ENCODE results near the gene DNAJC7.

DNAJC7 gene

DNA sequence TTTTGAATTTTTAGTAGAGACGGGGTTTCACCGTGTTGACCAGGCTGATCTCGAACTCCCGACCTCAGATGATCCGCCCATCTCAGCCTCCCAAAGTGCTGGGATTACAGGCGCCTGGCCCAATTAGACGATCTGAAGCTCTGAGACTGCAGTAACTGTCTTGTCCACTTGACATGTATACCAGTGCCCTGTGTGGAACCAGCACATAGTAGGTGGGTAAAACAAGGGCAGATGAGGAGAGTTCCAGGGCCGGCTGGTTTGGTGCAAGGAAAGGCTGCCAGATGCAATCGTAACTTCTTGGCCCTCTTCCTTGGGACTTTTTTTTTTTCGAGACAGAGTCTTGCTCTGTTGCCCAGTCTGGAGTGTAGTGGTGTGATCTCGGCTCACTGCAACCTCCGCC lies 30.1 kb upstream of the DNAJC7 start:
- Histone ChIP-seq H3K18ac (ENCODE audit: low read length) (no peak overlapping the region), H4K5ac (ENCODE audit: low read length) (no peak overlapping the region), H3K79me1 (ENCODE audit: low read length) (no peaks in the 10 kb centered on the region), H3K4ac (ENCODE audit: low read depth, low read length) (no peak overlapping the region), H3K27ac (ENCODE audit: low read depth, low read length) (no peak overlapping the region), H2BK15ac (replicated peaks; ENCODE audit: low read depth) (no peak overlapping the region), H3K4me1 (ENCODE audit: control insufficient read depth, low read depth, low read length) (no peaks in the 10 kb centered on the region), H2AK5ac (ENCODE audit: low read length) (no peak overlapping the region), H3K27me3 (ENCODE audit: insufficient read depth, low read length, poor library complexity) (no peaks in the 10 kb centered on the region), H3K56ac (ENCODE audit: low read length) (no peak overlapping the region), H4K8ac (ENCODE audit: low read depth, low read length) (no peak overlapping the region), H3K23ac (ENCODE audit: low read length) (no peak overlapping the region), H3K9ac (ENCODE audit: low read length) (no peak overlapping the region), H3K36me3 (ENCODE audit: control insufficient read depth, insufficient read depth, low read length) (no peaks in the 10 kb centered on the region), H2BK5ac (ENCODE audit: low read length) (no peak overlapping the region), H3K4me3 (ENCODE audit: low read length) (no peak overlapping the region), H2BK120ac (ENCODE audit: low read depth, low read length) (no peak overlapping the region), H3K4me2 (ENCODE audit: low read length) (no peak overlapping the region), H3K79me2 (ENCODE audit: control insufficient read depth, insufficient read depth, low read length) (no peaks in the 10 kb centered on the region)
- DNase-seq, result no peak
- WGBS (ENCODE audit: extremely low coverage, insufficient coverage, low lambda C conversion rate), result no CpG with 5 or more reads among the region's 12 CpGs

DNA sequence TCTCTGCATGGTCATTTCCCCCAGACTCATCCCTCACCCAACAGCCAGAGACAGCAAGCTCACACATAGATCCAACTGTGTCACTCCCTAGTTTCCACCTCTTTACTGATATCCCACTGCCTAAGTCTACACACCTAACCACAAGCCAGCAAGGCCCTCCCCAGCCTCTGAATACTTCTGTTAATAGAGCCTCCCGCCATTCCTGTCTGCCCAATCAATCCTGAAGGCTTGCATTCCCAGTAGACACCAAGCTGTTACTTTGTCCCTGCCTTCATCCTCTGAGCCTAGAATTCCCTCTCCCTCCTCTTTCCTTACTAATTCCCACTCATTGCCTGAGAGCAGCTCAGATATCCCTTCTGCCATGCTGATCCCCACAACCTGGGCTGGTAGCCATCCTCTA lies 28.5 kb upstream of the DNAJC7 start:
- Histone ChIP-seq H3K23ac (ENCODE audit: low read length) (no peak overlapping the region), H2BK15ac (replicated peaks; ENCODE audit: low read depth) (no peak overlapping the region), H3K27me3 (ENCODE audit: insufficient read depth, low read length, poor library complexity) (no peaks in the 10 kb centered on the region), H3K9ac (ENCODE audit: low read length) (no peak overlapping the region), H3K4me2 (ENCODE audit: low read length) (no peak overlapping the region), H4K5ac (ENCODE audit: low read length) (no peak overlapping the region), H2BK120ac (ENCODE audit: low read depth, low read length) (no peak overlapping the region), H3K79me2 (ENCODE audit: control insufficient read depth, insufficient read depth, low read length) (no peaks in the 10 kb centered on the region), H3K56ac (ENCODE audit: low read length) (no peak overlapping the region), H2AK5ac (ENCODE audit: low read length) (no peak overlapping the region), H4K8ac (ENCODE audit: low read depth, low read length) (no peak overlapping the region), H3K4ac (ENCODE audit: low read depth, low read length) (no peak overlapping the region), H3K18ac (ENCODE audit: low read length) (no peak overlapping the region), H3K4me3 (ENCODE audit: low read length) (no peak overlapping the region), H3K27ac (ENCODE audit: low read depth, low read length) (no peak overlapping the region), H3K79me1 (ENCODE audit: low read length) (no peaks in the 10 kb centered on the region), H3K4me1 (ENCODE audit: control insufficient read depth, low read depth, low read length) (no peaks in the 10 kb centered on the region), H2BK5ac (ENCODE audit: low read length) (no peak overlapping the region), H3K36me3 (ENCODE audit: control insufficient read depth, insufficient read depth, low read length) (no peaks in the 10 kb centered on the region)
- WGBS (ENCODE audit: extremely low coverage, insufficient coverage, low lambda C conversion rate), result no CpG with 5 or more reads among the region's 1 CpG
- DNase-seq, result no peak

GRCh38 chr17:42042598-42043319 lies 25.5 kb upstream of the DNAJC7 start:
- H3K9ac ChIP-seq (ENCODE audit: low read length), result no peak overlapping the region
- no peaks in the 10 kb centered on the region for H3K27me3 ChIP-seq (ENCODE audit: insufficient read depth, low read length, poor library complexity)
- H2BK15ac ChIP-seq (replicated peaks; ENCODE audit: low read depth), result no peak overlapping the region
- H3K27ac ChIP-seq (ENCODE audit: low read depth, low read length), result no peak overlapping the region
- H3K36me3 ChIP-seq (ENCODE audit: control insufficient read depth, insufficient read depth, low read length), result no peaks in the 10 kb centered on the region
- no peaks in the 10 kb centered on the region for H3K79me1 ChIP-seq (ENCODE audit: low read length)
- no peak overlapping the region for H2AK5ac ChIP-seq (ENCODE audit: low read length)
- H3K18ac ChIP-seq (ENCODE audit: low read length), result no peak overlapping the region
- H4K5ac ChIP-seq (ENCODE audit: low read length), result no peak overlapping the region
- H3K56ac ChIP-seq (ENCODE audit: low read length), result no peak overlapping the region
- no peak for DNase-seq
- no peak overlapping the region for H3K4me3 ChIP-seq (ENCODE audit: low read length)
- H2BK5ac ChIP-seq (ENCODE audit: low read length), result no peak overlapping the region
- no peaks in the 10 kb centered on the region for H3K4me1 ChIP-seq (ENCODE audit: control insufficient read depth, low read depth, low read length)
- H3K79me2 ChIP-seq (ENCODE audit: control insufficient read depth, insufficient read depth, low read length), result no peaks in the 10 kb centered on the region
- H3K4ac ChIP-seq (ENCODE audit: low read depth, low read length), result no peak overlapping the region
- no peak overlapping the region for H3K23ac ChIP-seq (ENCODE audit: low read length)
- H3K4me2 ChIP-seq (ENCODE audit: low read length), result no peak overlapping the region
- no CpG with 5 or more reads among the region's 20 CpGs for WGBS (ENCODE audit: extremely low coverage, insufficient coverage, low lambda C conversion rate)
- no peak overlapping the region for H2BK120ac ChIP-seq (ENCODE audit: low read depth, low read length)
- H4K8ac ChIP-seq (ENCODE audit: low read depth, low read length), result no peak overlapping the region

DNA sequence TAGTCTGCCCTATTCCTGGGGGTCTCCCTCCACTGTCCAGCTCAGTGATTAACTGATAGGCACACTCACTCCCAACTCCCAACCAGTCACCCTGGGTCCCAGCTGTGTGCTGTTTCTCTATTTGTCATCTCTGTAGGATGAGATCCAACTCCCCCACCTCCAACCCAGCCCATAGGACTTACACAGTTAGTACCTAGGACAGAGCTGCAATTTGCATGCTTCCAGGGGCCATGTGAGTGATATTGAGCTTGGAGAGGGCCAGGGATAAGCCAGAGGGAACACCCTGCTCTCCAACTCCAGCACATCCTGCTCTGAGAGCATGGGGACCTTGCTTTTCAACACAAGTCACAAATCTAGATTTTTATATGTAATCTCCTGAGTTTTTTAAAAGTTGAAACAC lies 24.4 kb upstream of the DNAJC7 start:
- no peak overlapping the region for H3K4me2 ChIP-seq (ENCODE audit: low read length)
- no peaks in the 10 kb centered on the region for H3K79me1 ChIP-seq (ENCODE audit: low read length)
- H3K23ac ChIP-seq (ENCODE audit: low read length), result no peak overlapping the region
- no peaks in the 10 kb centered on the region for H3K36me3 ChIP-seq (ENCODE audit: control insufficient read depth, insufficient read depth, low read length)
- H3K4ac ChIP-seq (ENCODE audit: low read depth, low read length), result no peak overlapping the region
- H3K9ac ChIP-seq (ENCODE audit: low read length), result no peak overlapping the region
- no peak overlapping the region for H4K8ac ChIP-seq (ENCODE audit: low read depth, low read length)
- no peak overlapping the region for H3K56ac ChIP-seq (ENCODE audit: low read length)
- H2AK5ac ChIP-seq (ENCODE audit: low read length), result no peak overlapping the region
- H2BK15ac ChIP-seq (replicated peaks; ENCODE audit: low read depth), result no peak overlapping the region
- H3K4me1 ChIP-seq (ENCODE audit: control insufficient read depth, low read depth, low read length), result no peaks in the 10 kb centered on the region
- H3K27me3 ChIP-seq (ENCODE audit: insufficient read depth, low read length, poor library complexity), result no peaks in the 10 kb centered on the region
- H3K27ac ChIP-seq (ENCODE audit: low read depth, low read length), result no peak overlapping the region
- no peak overlapping the region for H2BK120ac ChIP-seq (ENCODE audit: low read depth, low read length)
- H3K79me2 ChIP-seq (ENCODE audit: control insufficient read depth, insufficient read depth, low read length), result no peaks in the 10 kb centered on the region
- H3K4me3 ChIP-seq (ENCODE audit: low read length), result no peak overlapping the region
- H4K5ac ChIP-seq (ENCODE audit: low read length), result no peak overlapping the region
- H3K18ac ChIP-seq (ENCODE audit: low read length), result no peak overlapping the region
- no peak overlapping the region for H2BK5ac ChIP-seq (ENCODE audit: low read length)
- DNase-seq, result no peak

DNA sequence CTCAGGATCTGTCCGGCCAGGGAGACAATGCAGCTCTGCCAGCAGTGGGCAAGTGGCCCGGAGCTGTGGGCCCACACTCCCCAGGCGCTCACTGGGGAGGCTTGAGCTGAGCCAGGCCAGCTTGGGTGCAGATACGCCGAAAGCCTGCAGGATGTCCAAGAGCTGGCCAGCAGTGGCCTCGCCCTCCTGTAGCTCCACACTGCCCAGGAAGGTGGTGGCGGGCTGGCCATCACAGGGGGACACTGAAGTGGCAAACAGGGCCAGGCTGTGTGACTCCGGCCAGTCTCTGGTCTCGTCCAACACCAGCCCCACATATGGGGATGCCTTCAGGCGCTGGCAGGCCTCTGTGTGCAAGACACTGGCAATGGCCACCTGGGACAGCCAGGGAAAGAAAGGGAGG lies 23.6 kb upstream of the DNAJC7 start:
- H2BK5ac ChIP-seq (ENCODE audit: low read length), result no peak overlapping the region
- WGBS (ENCODE audit: extremely low coverage, insufficient coverage, low lambda C conversion rate), result no CpG with 5 or more reads among the region's 10 CpGs
- no peaks in the 10 kb centered on the region for H3K79me2 ChIP-seq (ENCODE audit: control insufficient read depth, insufficient read depth, low read length)
- H3K27me3 ChIP-seq (ENCODE audit: insufficient read depth, low read length, poor library complexity), result no peaks in the 10 kb centered on the region
- no peak overlapping the region for H3K27ac ChIP-seq (ENCODE audit: low read depth, low read length)
- no peaks in the 10 kb centered on the region for H3K36me3 ChIP-seq (ENCODE audit: control insufficient read depth, insufficient read depth, low read length)
- H2BK120ac ChIP-seq (ENCODE audit: low read depth, low read length), result no peak overlapping the region
- no peak overlapping the region for H3K18ac ChIP-seq (ENCODE audit: low read length)
- no peak overlapping the region for H2AK5ac ChIP-seq (ENCODE audit: low read length)
- H3K4me2 ChIP-seq (ENCODE audit: low read length), result no peak overlapping the region
- no peak overlapping the region for H3K56ac ChIP-seq (ENCODE audit: low read length)
- no peak overlapping the region for H3K9ac ChIP-seq (ENCODE audit: low read length)
- H3K23ac ChIP-seq (ENCODE audit: low read length), result no peak overlapping the region
- no peak for DNase-seq
- no peak overlapping the region for H2BK15ac ChIP-seq (replicated peaks; ENCODE audit: low read depth)
- no peaks in the 10 kb centered on the region for H3K4me1 ChIP-seq (ENCODE audit: control insufficient read depth, low read depth, low read length)
- no peak overlapping the region for H3K4ac ChIP-seq (ENCODE audit: low read depth, low read length)
- no peaks in the 10 kb centered on the region for H3K79me1 ChIP-seq (ENCODE audit: low read length)
- no peak overlapping the region for H4K5ac ChIP-seq (ENCODE audit: low read length)
- H3K4me3 ChIP-seq (ENCODE audit: low read length), result no peak overlapping the region
- no peak overlapping the region for H4K8ac ChIP-seq (ENCODE audit: low read depth, low read length)
